KMS-11 (cell line): ENCODE data around the gene SAC3D1.

Experiments used
- H2AFZ ChIP-seq: fragments of 200-600 bp; sonication (generic); 2 replicates; pipeline ENCODE4 v1.6.1; 2016; ENCODE audit warnings: antibody characterized with exemption, mixed run types, low read depth
- H3K27ac ChIP-seq: fragments of 200-600 bp; sonication (generic); 2 replicates; pipeline ENCODE4 v1.6.1; 2016; ENCODE audit warnings: mild to moderate bottlenecking, mixed run types
- H3K27me3 ChIP-seq: fragments of 200-600 bp; sonication (generic); 2 replicates; pipeline ENCODE4 v1.6.1; 2017; ENCODE audit warnings: mild to moderate bottlenecking, low read depth, mixed run types, moderate library complexity; ENCODE audit not compliant: insufficient read depth
- H3K36me3 ChIP-seq: fragments of 200-600 bp; sonication (generic); 2 replicates; pipeline ENCODE4 v1.6.1; 2017; ENCODE audit warnings: mild to moderate bottlenecking, mixed run types; ENCODE audit not compliant: insufficient read depth
- H3K4me1 ChIP-seq: fragments of 200-600 bp; sonication (generic); 2 replicates; pipeline ENCODE4 v1.6.1; 2016; ENCODE audit warnings: mild to moderate bottlenecking, low read depth, mixed run types; ENCODE audit not compliant: poor library complexity, severe bottlenecking
- H3K4me2 ChIP-seq: fragments of 200-600 bp; sonication (generic); 2 replicates; pipeline ENCODE4 v1.7.0; 2016; ENCODE audit warnings: mild to moderate bottlenecking, mixed run types
- H3K4me3 ChIP-seq: fragments of 200-600 bp; sonication (generic); IDR thresholded peaks from 2 replicates; pipeline ENCODE4 v1.6.1; 2017; ENCODE audit warnings: low read depth, low read length, mixed read lengths; ENCODE audit not compliant: insufficient read depth
- H3K79me2 ChIP-seq: fragments of 200-600 bp; sonication (generic); 2 replicates; pipeline ENCODE4 v1.6.1; 2016; ENCODE audit warnings: low read depth, mixed run types; ENCODE audit not compliant: insufficient read depth
- H3K9ac ChIP-seq: fragments of 200-600 bp; sonication (generic); 2 replicates; pipeline ENCODE4 v1.6.1; 2016; ENCODE audit warnings: mild to moderate bottlenecking, mixed run types
- H4K20me1 ChIP-seq: fragments of 200-600 bp; sonication (generic); 2 replicates; pipeline ENCODE4 v1.6.1; 2016; ENCODE audit warnings: mild to moderate bottlenecking, mixed run types; ENCODE audit not compliant: insufficient read depth
- TF ChIP-seq, protein P1 (sequence below): fragments of 200-600 bp; sonication (generic); conservative IDR thresholded peaks from 2 replicates; pipeline ENCODE4 v1.6.1; 2017; ENCODE audit warnings: low read depth, mild to moderate bottlenecking, antibody characterized with exemption, low read length, moderate library complexity, mixed read lengths

Gene SAC3D1

DNA sequence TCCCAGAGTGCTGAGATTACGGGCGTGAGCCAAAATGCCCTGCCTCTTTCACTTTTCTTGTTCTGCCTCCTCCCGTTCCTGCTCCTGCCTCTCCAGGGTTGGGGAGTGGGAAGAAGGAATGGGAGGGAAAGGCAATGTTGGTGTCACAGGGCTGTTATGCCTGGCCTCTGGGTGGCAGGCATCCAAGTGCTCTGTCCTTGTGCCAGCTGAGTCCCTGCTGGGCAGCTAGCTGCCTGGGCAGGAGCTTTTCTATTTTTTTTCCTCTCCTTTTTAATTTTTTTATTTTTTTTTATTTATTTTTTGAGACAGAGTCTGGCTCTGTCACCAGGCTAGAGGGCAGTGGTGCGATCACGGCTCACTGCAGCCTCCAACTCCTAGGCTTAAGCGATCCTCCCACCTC lies 4.1 kb upstream of the SAC3D1 start:
- peaks cover 10% of the 10 kb centered on the region for H3K4me1 ChIP-seq
- no peak overlapping the region for H2AFZ ChIP-seq
- no peak overlapping the region for H3K9ac ChIP-seq
- H3K79me2 ChIP-seq: 0 out of 2 replicates have a peak, but pooled peaks cover 2% of the 10 kb centered on the region
- no peak overlapping the region for H3K4me3 ChIP-seq
- H3K27me3 ChIP-seq: no peaks in the 10 kb centered on the region
- H3K36me3 ChIP-seq: no peaks in the 10 kb centered on the region
- H3K4me2 ChIP-seq: no peak overlapping the region
- TF ChIP-seq, protein P1, sequence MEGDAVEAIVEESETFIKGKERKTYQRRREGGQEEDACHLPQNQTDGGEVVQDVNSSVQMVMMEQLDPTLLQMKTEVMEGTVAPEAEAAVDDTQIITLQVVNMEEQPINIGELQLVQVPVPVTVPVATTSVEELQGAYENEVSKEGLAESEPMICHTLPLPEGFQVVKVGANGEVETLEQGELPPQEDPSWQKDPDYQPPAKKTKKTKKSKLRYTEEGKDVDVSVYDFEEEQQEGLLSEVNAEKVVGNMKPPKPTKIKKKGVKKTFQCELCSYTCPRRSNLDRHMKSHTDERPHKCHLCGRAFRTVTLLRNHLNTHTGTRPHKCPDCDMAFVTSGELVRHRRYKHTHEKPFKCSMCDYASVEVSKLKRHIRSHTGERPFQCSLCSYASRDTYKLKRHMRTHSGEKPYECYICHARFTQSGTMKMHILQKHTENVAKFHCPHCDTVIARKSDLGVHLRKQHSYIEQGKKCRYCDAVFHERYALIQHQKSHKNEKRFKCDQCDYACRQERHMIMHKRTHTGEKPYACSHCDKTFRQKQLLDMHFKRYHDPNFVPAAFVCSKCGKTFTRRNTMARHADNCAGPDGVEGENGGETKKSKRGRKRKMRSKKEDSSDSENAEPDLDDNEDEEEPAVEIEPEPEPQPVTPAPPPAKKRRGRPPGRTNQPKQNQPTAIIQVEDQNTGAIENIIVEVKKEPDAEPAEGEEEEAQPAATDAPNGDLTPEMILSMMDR: no peak
- H4K20me1 ChIP-seq: no peaks in the 10 kb centered on the region
- no peak overlapping the region for H3K27ac ChIP-seq

DNA sequence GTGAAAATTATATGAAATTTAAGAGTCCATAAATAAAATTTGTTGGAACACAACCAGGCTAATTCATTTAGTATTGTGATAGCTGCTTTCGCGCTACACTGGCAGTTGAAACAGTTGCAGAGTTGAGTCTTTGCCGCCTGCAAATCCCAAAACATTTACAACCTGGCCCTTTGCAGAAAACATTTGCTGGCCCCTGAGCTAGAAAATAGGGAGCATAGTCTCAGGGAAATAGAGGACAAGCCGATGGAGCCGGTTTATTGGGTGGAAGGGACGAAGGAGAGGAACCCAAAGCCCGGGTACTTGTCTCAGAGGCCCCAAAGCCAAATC lies 527 bp upstream of the SAC3D1 start:
- peak overlapping the region; percentile 64 for H3K27ac ChIP-seq
- peak overlapping the region; percentile 67; the same call in 1 of the 2 replicates for H3K9ac ChIP-seq
- peak overlapping the region; percentile 77 for H2AFZ ChIP-seq

DNA sequence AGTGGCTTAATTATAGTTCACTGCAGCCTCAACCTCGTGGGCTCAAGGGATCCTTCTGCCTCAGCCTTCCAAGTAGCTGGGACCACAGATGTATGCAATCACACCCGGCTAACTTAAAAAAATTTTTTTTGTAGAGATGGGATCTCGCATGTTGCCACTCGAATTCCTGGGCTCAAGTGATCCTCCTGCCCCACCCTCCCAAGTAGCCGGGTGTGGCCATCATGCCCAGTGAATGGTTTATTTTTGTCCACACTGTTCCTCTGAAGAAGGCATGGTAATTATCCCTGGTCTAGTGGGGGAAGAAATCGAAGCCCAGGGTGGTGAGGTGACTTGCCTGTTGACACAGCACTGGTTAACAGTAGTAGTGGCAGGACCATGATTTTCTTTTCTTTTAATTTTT lies 1.9 kb downstream of the SAC3D1 start:
- H3K27ac ChIP-seq: no peak overlapping the region
- H3K4me3 ChIP-seq: no peak overlapping the region
- peak overlapping the region; percentile 88; the same call in 1 of the 2 replicates for H3K4me2 ChIP-seq
- no peak overlapping the region for H2AFZ ChIP-seq
- H3K4me1 ChIP-seq: peaks cover 30% of the 10 kb centered on the region
- H3K79me2 ChIP-seq: peaks cover 13% of the 10 kb centered on the region
- no peaks in the 10 kb centered on the region for H4K20me1 ChIP-seq
- H3K27me3 ChIP-seq: no peaks in the 10 kb centered on the region
- no peak overlapping the region for H3K9ac ChIP-seq
- H3K36me3 ChIP-seq: no peaks in the 10 kb centered on the region
- TF ChIP-seq, protein P1: no peak

More for the DNA sequence above, 527 bp upstream of the SAC3D1 start:
- no peaks in the 10 kb centered on the region for H3K27me3 ChIP-seq
- peaks cover 26% of the 10 kb centered on the region for H3K4me1 ChIP-seq
- H4K20me1 ChIP-seq: no peaks in the 10 kb centered on the region
- H3K4me3 ChIP-seq: no peak overlapping the region
- no peaks in the 10 kb centered on the region for H3K36me3 ChIP-seq
- TF ChIP-seq, protein P1: no peak
- peaks cover 13% of the 10 kb centered on the region for H3K79me2 ChIP-seq
- H3K4me2 ChIP-seq: peak overlapping the region; percentile 90

DNA sequence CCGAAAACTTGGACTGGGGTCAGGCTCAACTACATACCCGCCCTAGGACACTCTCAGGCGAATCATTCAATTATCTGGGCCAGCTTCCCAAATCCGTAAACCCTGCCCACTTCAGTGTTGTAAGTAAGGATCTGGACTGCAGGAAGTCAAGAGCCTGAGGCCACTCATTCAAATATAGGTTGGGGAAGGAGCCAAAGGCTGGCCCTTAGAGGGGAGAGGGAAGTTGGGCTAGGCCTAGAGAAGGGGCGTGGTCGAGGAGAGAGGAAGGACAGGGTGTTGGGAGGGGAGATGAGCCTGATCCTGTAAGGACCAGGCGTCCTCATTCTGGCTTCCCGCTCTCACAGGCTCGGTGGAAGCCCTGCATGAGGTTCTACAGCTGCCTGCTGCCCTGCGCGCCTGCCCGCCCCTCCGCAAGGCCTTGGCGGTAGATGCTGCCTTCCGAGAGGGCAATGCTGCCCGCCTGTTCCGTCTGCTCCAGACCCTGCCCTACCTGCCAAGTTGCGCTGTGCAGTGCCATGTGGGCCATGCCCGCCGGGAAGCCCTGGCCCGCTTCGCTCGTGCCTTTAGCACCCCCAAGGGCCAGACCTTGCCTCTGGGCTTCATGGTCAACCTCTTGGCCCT lies 3.0 kb downstream of the SAC3D1 start:
- Histone ChIP-seq H3K4me1 (peaks cover 30% of the 10 kb centered on the region), H3K36me3 (no peaks in the 10 kb centered on the region), H3K27ac (no peak overlapping the region), H3K27me3 (no peaks in the 10 kb centered on the region), H3K9ac (no peak overlapping the region), H3K4me2 (no peak overlapping the region), H2AFZ (no peak overlapping the region), H4K20me1 (no peaks in the 10 kb centered on the region), H3K79me2 (peaks cover 13% of the 10 kb centered on the region), H3K4me3 (no peak overlapping the region)
- TF ChIP-seq, protein P1: no peak
